ENCODE results near the gene NR4A3.
A peak's percentile ranks its signal among the peaks of the same experiment; 100 is the strongest.

Gene NR4A3

GRCh38 chr9:99878651-99879050, 57.0 kb downstream of the NR4A3 start:
- DNase-seq (ENCODE audit: low read depth), result no peak

- DNase-seq (ENCODE audit: low read depth), result no peak
These were observed 60.1 kb downstream of the NR4A3 start for GRCh38 chr9:99881769-99882168.

GRCh38 chr9:99885747-99886146, 64.1 kb downstream of the NR4A3 start:
- DNase-seq (ENCODE audit: low read depth), result no peak

- no peak for DNase-seq (ENCODE audit: low read depth)
These were observed 67.4 kb downstream of the NR4A3 start for GRCh38 chr9:99889120-99889519.

DNA sequence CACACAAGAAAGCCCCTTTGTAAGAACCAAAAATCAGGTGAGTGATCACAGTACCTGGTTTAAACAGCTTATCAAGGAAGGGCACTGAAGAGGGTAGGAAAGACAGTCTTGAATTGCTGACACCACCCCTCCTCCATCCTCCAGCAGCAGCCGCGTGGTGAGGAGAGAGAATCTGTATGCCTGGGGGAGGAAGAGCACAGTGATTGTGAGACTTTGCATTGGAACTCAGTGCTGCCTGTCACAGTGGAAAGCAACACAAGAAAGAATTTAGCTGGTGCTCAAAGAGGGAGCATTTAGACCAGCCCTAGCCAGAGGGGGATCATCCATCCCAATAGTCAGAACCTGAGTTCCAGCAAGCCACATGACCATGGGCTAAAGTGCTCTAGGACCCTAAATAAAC, 73.1 kb downstream of the NR4A3 start:
- no peak for DNase-seq (ENCODE audit: low read depth)

DNA sequence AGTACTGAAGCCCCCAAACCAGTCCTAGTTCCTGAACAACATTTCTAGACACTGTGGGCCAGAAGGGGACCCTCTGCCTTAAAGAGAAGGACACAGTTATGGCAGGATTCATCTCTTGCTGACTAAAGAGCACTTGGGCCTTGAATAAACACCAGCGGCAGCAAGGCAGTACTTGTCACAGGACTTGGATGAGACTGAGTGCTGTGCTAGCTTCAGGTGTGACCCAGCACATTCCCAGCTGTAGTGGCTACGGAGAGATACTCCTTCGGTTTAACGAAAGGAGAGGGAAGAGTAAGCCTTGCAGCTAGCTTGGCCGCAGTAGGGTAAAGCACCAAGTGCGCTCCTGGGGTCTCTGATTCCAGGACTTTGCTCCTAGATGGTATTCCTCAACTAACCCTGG, 73.8 kb downstream of the NR4A3 start:
- DNase-seq (ENCODE audit: low read depth), result no peak

- DNase-seq (ENCODE audit: low read depth), result no peak
These were observed 74.4 kb downstream of the NR4A3 start for GRCh38 chr9:99896119-99896518.

DNA sequence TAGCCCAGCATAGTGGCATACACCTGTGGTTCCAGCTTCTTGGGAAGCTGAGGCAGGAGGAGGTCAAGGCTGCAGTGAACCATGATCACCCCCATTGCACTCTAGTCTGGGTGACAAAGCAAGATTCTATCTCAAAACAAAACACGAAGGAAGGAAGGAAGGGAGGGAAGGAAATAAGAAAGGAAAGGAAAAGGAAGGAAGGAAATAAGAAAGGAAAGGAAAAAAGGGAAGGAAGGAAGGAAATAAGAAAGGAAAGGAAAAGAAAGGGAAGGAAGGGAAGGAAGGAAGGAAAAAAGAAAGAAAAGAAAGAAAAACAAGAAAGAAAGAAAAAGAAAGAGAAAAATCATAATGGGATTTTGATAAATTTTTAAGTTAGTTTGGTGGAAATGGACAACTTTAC, 81.7 kb downstream of the NR4A3 start:
- no peak for DNase-seq (ENCODE audit: low read depth)

DNA sequence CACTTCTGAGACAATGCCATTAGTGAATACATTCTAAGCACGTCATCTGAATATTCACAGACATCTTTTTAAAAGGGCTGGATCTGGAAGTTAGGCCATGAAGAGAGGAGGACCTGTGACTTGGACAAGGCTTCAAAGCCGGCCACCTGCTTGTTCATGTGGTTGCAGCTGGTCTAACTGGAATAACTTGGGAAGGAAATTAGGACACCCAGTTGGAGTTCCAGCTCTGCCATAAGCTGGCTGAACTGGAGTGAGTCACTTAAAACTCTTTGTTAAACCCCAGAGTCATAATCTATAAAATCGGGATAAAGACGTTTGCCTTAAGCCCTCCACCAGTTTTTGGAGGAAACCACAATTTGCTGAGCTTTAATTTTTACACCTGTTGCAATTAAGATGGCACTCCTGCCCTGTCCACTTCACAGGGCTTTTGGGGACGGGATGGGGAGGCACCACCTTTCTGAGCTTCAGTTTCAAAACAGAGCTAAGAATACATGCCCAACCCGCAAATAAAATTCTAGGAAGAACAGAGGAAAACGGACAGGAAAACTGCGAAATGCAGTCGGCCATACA, 84.2 kb downstream of the NR4A3 start:
- DNase-seq (ENCODE audit: low read depth), result no peak

GRCh38 chr9:99906403-99907207, 84.9 kb downstream of the NR4A3 start, which contains the start of gene STX17:
STX17 (plus strand) TSS chr9:99906654; CDS start chr9:99915240, 8,586 bp downstream.
- DNase-seq (ENCODE audit: low read depth), result peak; percentile 66

GRCh38 chr9:99907208-99907532, 85.5 kb downstream of the NR4A3 start:
- no peak for DNase-seq (ENCODE audit: low read depth)

GRCh38 chr9:99911600-99911999, 89.9 kb downstream of the NR4A3 start:
- no peak for DNase-seq (ENCODE audit: low read depth)

All from fibroblast of gingiva (primary cell).